ENCODE measurements around the gene TGFBR1.

GRCh38 chr9:99087462-99087861 lies 17.5 kb upstream of the TGFBR1 start:
- TF ChIP-seq CTCF (IDR thresholded peaks at IDR 0.05; ENCODE audit: borderline replicate concordance, extremely low read depth, low read length, poor library complexity, severe bottlenecking), result no peak
- no peak for TF ChIP-seq EZH2 (IDR thresholded peaks at IDR 0.05; ENCODE audit: borderline replicate concordance, low read depth, low read length, severe bottlenecking)
